Suppressor macrophage (primary cell): Measurements from ENCODE around the gene DSCAM.

Experiments used
- DNase-seq, 4 experiments: peaks; one replicate each; pipeline ENCODE4 v3.0.0-alpha.2; 2020 to 2022

DSCAM gene

GRCh38 chr21:40438616-40439015 lies 408.3 kb downstream of the DSCAM start:
- no peak for DNase-seq

GRCh38 chr21:40436261-40436660 lies 410.7 kb downstream of the DSCAM start:
- no peak for DNase-seq

GRCh38 chr21:40433538-40433937 lies 413.4 kb downstream of the DSCAM start:
- no peak for DNase-seq

GRCh38 chr21:40425981-40426380 lies 421.0 kb downstream of the DSCAM start:
- no peak for DNase-seq

- DNase-seq: no peak
Observed at GRCh38 chr21:40422896-40423635, 423.9 kb downstream of the DSCAM start.

GRCh38 chr21:40421121-40421520 lies 425.8 kb downstream of the DSCAM start:
- DNase-seq: no peak

- DNase-seq: no peak
Observed at GRCh38 chr21:40416572-40416971, 430.4 kb downstream of the DSCAM start.

- DNase-seq: no peak
Observed at GRCh38 chr21:40408561-40408960, 438.4 kb downstream of the DSCAM start.

GRCh38 chr21:40404396-40404800 lies 442.6 kb downstream of the DSCAM start:
- DNase-seq: no peak

GRCh38 chr21:40402884-40403582 lies 443.9 kb downstream of the DSCAM start:
- DNase-seq: no peak

GRCh38 chr21:40395732-40396131 lies 451.2 kb downstream of the DSCAM start:
- no peak for DNase-seq

GRCh38 chr21:40393066-40393465 lies 453.9 kb downstream of the DSCAM start:
- DNase-seq: no peak

- DNase-seq: no peak
Observed at GRCh38 chr21:40388046-40388445, 458.9 kb downstream of the DSCAM start.

GRCh38 chr21:40386981-40387747 lies 459.8 kb downstream of the DSCAM start:
- no peak for DNase-seq

GRCh38 chr21:40386294-40386911 lies 460.6 kb downstream of the DSCAM start:
- peak; percentile 72 to 89 (median 80) for DNase-seq

GRCh38 chr21:40385883-40386282 lies 461.1 kb downstream of the DSCAM start:
- no peak for DNase-seq

GRCh38 chr21:40383951-40384350 lies 463.0 kb downstream of the DSCAM start:
- DNase-seq: no peak

- DNase-seq: peak in 2 of 4 experiments; percentile 2 to 4
Observed at GRCh38 chr21:40381111-40381510, 465.8 kb downstream of the DSCAM start.

GRCh38 chr21:40379881-40380810 lies 466.8 kb downstream of the DSCAM start:
- no peak for DNase-seq

GRCh38 chr21:40377135-40377534 lies 469.8 kb downstream of the DSCAM start:
- DNase-seq: no peak

- DNase-seq: no peak
Observed at GRCh38 chr21:40373761-40374160, 473.2 kb downstream of the DSCAM start.

GRCh38 chr21:40372506-40372905 lies 474.5 kb downstream of the DSCAM start:
- no peak for DNase-seq
